ENCODE results near the gene KIRREL3.

Gene KIRREL3

GRCh38 chr11:126732981-126733380 is 267.6 kb downstream of the KIRREL3 start:
- DNase-seq, result no peak

GRCh38 chr11:126731576-126732142 is 268.9 kb downstream of the KIRREL3 start:
- DNase-seq, result no peak

GRCh38 chr11:126727381-126727780 is 273.2 kb downstream of the KIRREL3 start:
- no peak for DNase-seq

GRCh38 chr11:126725521-126725920 is 275.0 kb downstream of the KIRREL3 start:
- DNase-seq, result no peak

GRCh38 chr11:126725043-126725442 is 275.5 kb downstream of the KIRREL3 start:
- no peak for DNase-seq

GRCh38 chr11:126723665-126724045 is 276.9 kb downstream of the KIRREL3 start:
- no peak for DNase-seq

GRCh38 chr11:126722956-126723664 is 277.5 kb downstream of the KIRREL3 start:
- DNase-seq, result no peak

GRCh38 chr11:126722006-126722736 is 278.4 kb downstream of the KIRREL3 start:
- DNase-seq, result no peak

- DNase-seq, result peak; percentile 61
Observed at GRCh38 chr11:126720539-126721235, 279.9 kb downstream of the KIRREL3 start.

- DNase-seq, result no peak
Observed at GRCh38 chr11:126719740-126720139, 280.8 kb downstream of the KIRREL3 start.

GRCh38 chr11:126718276-126718675 is 282.3 kb downstream of the KIRREL3 start:
- DNase-seq, result no peak

- DNase-seq, result peak; percentile 67
Observed at GRCh38 chr11:126716456-126717083, 284.0 kb downstream of the KIRREL3 start.

GRCh38 chr11:126713806-126714205 is 286.8 kb downstream of the KIRREL3 start:
- no peak for DNase-seq

GRCh38 chr11:126711977-126712625 is 288.5 kb downstream of the KIRREL3 start:
- no peak for DNase-seq

GRCh38 chr11:126710804-126711399 is 289.7 kb downstream of the KIRREL3 start:
- no peak for DNase-seq

GRCh38 chr11:126707498-126707897 is 293.1 kb downstream of the KIRREL3 start:
- DNase-seq, result no peak

- DNase-seq, result no peak
Observed at GRCh38 chr11:126704096-126704495, 296.5 kb downstream of the KIRREL3 start.

- no peak for DNase-seq
Observed at GRCh38 chr11:126703662-126704061, 296.9 kb downstream of the KIRREL3 start.

GRCh38 chr11:126702987-126703386 is 297.6 kb downstream of the KIRREL3 start:
- DNase-seq, result no peak

GRCh38 chr11:126702165-126702720 is 298.3 kb downstream of the KIRREL3 start:
- DNase-seq, result no peak

GRCh38 chr11:126701520-126701897 is 299.1 kb downstream of the KIRREL3 start:
- no peak for DNase-seq

Measured in NCI-H1105 (cell line).